GM12878 (cell line): Measurements from ENCODE around the gene TTC9C. TPM values are rescaled to one million over a fixed set of nuclear protein-coding genes. Genes with fewer than 3 reads are reported as not detected.

ENCODE experiments used
- EP300 ChIP-seq, 2 experiments: fragments of 150-350 bp in 1 of 2; IDR thresholded peaks; 2 replicates each; pipeline ENCODE4 v1.6.1; 2011 to 2012; ENCODE audit warnings: low read depth in 2 of 2, low read length in 2 of 2, borderline replicate concordance in 1 of 2, improper control_type of control experiment in 1 of 2, inconsistent platforms in 1 of 2; ENCODE audit not compliant: control insufficient read depth in 1 of 2
- FOXM1 ChIP-seq: IDR thresholded peaks from 2 replicates; pipeline ENCODE4 v1.6.1; 2012; ENCODE audit warnings: low read depth, mild to moderate bottlenecking, inconsistent platforms, low read length, moderate library complexity
- GATAD2B ChIP-seq: fragments of 450-650 bp; conservative IDR thresholded peaks from 2 replicates; pipeline ENCODE4 v1.6.1; 2017; ENCODE audit warnings: low read depth, mild to moderate bottlenecking, moderate library complexity
- NR2C1 ChIP-seq: fragments of 450-650 bp; IDR thresholded peaks from 2 replicates; pipeline ENCODE4 v1.6.1; 2017; ENCODE audit warnings: antibody characterized with exemption, mild to moderate bottlenecking, moderate library complexity
- POLR2AphosphoS5 ChIP-seq: IDR thresholded peaks from 2 replicates; pipeline ENCODE4 v1.6.1; 2011; ENCODE audit warnings: mild to moderate bottlenecking, low read length, inconsistent platforms
- RB1 ChIP-seq: fragments of 450-650 bp; formaldehyde crosslinking; IDR thresholded peaks from 2 replicates; pipeline ENCODE4 v1.6.1; 2017; ENCODE audit warnings: mild to moderate bottlenecking, borderline replicate concordance
- RBBP5 ChIP-seq: fragments of 200-600 bp; sonication (generic); conservative IDR thresholded peaks from 2 replicates; pipeline ENCODE4 v1.6.1; 2016
- ZNF384 ChIP-seq: IDR thresholded peaks from 2 replicates; pipeline ENCODE4 v1.6.1; 2012; ENCODE audit warnings: low read depth, mild to moderate bottlenecking, low read length, improper control_type of control experiment, borderline replicate concordance
- polyA plus RNA-seq, 11 experiments: library from polyadenylated mRNA; depleted of rRNA in 4 of 11; unstranded in 6 of 11; stranded (reverse) in 5 of 11; fragments of >200 nt; fragmentation: Nextera tagmentation in 4 of 11; fragmentation: Illumina TruSeq in 1 of 11; extraction: Ambion mirVana in 4 of 11; extraction: Trizol in 1 of 11; gene quantifications; 1 replicate in 1 of 11; 2 replicates in 10 of 11; pipeline versions ENCODE4 v1.2.1 to v1.2.3, GENCODE V29; 2011 to 2016; ENCODE audit warnings: inconsistent platforms in 2 of 11, missing spikeins in 2 of 11, low read depth in 1 of 11
- total RNA-seq, 4 experiments: library from RNA; depleted of rRNA in 3 of 4; stranded (reverse); fragments of >200 nt in 3 of 4; fragmentation: Illumina TruSeq in 1 of 4; extraction: Trizol in 1 of 4; gene quantifications; 2 replicates each; pipeline versions ENCODE4 v1.2.1 to v1.2.3, GENCODE V29; 2013 to 2021
- TF ChIP-seq, protein P1 (sequence below): fragments of 450-650 bp; IDR thresholded peaks from 2 replicates; pipeline ENCODE4 v1.6.1; 2016; ENCODE audit warnings: mild to moderate bottlenecking, moderate library complexity, borderline replicate concordance
- TF ChIP-seq, protein P2 (sequence below): fragments of 450-650 bp; IDR thresholded peaks from 2 replicates; pipeline ENCODE4 v1.6.1; 2017; ENCODE audit warnings: antibody characterized with exemption, mild to moderate bottlenecking, moderate library complexity
- TF ChIP-seq, protein P3 (sequence below): fragments of 450-650 bp; conservative IDR thresholded peaks from 2 replicates; pipeline ENCODE4 v1.6.1; 2017; ENCODE audit warnings: mild to moderate bottlenecking, moderate library complexity
- TF ChIP-seq, protein P4 (sequence below): fragments of 450-650 bp; IDR thresholded peaks from 2 replicates; pipeline ENCODE4 v1.6.1; 2017; ENCODE audit warnings: low read depth, mild to moderate bottlenecking, moderate library complexity
- TF ChIP-seq, protein P5 (sequence below): fragments of 450-650 bp; IDR thresholded peaks from 2 replicates; pipeline ENCODE4 v1.6.1; 2018; ENCODE audit warnings: borderline replicate concordance, mild to moderate bottlenecking; ENCODE audit not compliant: partially characterized antibody

The TTC9C gene
- total and polyA plus RNA-seq, 10 of the 15 experiments (the other 5 are each of a cell fraction or from before 2014, with no cell fraction given), result 42.0 to 72.3 (median 50.4) TPM

DNA sequence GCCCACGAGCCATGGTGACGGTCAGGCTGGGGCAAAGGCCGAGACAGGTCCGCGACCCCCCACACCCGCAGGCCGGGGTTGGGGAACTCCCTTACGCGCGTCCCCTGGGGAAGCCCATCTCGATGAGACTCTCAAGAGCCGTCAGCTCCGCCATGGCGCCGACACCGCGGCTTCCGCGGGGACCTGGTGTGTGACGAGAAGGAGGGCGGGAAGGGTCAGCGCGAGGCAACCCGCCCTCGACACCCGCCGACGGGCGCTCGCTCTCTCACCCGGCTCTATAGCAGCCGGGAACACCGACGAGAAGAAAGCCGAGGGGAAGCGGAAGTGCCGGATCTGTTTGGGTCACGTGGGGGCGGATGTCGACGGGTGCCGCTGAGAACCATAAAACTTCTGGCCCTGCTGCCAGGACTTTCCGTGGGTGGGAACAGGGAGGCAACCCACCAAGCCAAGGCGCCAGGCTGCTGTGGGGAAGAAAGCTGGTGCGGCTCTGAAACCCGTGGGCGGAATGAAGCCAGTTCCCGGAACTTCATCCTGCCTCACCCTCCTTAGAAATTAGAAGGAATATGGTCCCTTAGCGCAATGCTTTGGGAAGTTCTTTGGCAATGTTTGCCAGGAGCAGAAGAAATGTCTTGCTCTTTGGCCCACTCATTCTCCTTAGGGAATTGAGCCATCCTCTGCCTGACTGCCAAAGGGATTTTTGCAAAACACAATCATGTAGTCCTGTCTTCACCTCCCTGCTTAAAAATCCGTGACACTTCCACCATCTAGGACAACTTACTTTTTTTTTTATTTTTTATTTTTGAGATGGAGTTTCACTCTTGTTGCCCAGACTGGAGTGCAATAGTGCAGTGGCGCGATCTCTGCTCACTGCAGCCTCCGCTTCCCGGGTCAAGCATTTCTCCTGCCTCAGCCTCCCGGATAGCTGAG lies 49.3 kb upstream of the TTC9C start, which contains the start of gene UBXN1 (continued):
- TF ChIP-seq, protein P1, sequence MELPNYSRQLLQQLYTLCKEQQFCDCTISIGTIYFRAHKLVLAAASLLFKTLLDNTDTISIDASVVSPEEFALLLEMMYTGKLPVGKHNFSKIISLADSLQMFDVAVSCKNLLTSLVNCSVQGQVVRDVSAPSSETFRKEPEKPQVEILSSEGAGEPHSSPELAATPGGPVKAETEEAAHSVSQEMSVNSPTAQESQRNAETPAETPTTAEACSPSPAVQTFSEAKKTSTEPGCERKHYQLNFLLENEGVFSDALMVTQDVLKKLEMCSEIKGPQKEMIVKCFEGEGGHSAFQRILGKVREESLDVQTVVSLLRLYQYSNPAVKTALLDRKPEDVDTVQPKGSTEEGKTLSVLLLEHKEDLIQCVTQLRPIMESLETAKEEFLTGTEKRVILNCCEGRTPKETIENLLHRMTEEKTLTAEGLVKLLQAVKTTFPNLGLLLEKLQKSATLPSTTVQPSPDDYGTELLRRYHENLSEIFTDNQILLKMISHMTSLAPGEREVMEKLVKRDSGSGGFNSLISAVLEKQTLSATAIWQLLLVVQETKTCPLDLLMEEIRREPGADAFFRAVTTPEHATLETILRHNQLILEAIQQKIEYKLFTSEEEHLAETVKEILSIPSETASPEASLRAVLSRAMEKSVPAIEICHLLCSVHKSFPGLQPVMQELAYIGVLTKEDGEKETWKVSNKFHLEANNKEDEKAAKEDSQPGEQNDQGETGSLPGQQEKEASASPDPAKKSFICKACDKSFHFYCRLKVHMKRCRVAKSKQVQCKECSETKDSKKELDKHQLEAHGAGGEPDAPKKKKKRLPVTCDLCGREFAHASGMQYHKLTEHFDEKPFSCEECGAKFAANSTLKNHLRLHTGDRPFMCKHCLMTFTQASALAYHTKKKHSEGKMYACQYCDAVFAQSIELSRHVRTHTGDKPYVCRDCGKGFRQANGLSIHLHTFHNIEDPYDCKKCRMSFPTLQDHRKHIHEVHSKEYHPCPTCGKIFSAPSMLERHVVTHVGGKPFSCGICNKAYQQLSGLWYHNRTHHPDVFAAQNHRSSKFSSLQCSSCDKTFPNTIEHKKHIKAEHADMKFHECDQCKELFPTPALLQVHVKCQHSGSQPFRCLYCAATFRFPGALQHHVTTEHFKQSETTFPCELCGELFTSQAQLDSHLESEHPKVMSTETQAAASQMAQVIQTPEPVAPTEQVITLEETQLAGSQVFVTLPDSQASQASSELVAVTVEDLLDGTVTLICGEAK, result peak; percentile 92
- no peak for TF ChIP-seq ZNF384
- TF ChIP-seq, protein P2, sequence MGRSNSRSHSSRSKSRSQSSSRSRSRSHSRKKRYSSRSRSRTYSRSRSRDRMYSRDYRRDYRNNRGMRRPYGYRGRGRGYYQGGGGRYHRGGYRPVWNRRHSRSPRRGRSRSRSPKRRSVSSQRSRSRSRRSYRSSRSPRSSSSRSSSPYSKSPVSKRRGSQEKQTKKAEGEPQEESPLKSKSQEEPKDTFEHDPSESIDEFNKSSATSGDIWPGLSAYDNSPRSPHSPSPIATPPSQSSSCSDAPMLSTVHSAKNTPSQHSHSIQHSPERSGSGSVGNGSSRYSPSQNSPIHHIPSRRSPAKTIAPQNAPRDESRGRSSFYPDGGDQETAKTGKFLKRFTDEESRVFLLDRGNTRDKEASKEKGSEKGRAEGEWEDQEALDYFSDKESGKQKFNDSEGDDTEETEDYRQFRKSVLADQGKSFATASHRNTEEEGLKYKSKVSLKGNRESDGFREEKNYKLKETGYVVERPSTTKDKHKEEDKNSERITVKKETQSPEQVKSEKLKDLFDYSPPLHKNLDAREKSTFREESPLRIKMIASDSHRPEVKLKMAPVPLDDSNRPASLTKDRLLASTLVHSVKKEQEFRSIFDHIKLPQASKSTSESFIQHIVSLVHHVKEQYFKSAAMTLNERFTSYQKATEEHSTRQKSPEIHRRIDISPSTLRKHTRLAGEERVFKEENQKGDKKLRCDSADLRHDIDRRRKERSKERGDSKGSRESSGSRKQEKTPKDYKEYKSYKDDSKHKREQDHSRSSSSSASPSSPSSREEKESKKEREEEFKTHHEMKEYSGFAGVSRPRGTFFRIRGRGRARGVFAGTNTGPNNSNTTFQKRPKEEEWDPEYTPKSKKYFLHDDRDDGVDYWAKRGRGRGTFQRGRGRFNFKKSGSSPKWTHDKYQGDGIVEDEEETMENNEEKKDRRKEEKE, result no peak
- 0 out of 2 replicates have a peak, but pooled peaks have one; percentile 69 for TF ChIP-seq RBBP5
- TF ChIP-seq, protein P3, sequence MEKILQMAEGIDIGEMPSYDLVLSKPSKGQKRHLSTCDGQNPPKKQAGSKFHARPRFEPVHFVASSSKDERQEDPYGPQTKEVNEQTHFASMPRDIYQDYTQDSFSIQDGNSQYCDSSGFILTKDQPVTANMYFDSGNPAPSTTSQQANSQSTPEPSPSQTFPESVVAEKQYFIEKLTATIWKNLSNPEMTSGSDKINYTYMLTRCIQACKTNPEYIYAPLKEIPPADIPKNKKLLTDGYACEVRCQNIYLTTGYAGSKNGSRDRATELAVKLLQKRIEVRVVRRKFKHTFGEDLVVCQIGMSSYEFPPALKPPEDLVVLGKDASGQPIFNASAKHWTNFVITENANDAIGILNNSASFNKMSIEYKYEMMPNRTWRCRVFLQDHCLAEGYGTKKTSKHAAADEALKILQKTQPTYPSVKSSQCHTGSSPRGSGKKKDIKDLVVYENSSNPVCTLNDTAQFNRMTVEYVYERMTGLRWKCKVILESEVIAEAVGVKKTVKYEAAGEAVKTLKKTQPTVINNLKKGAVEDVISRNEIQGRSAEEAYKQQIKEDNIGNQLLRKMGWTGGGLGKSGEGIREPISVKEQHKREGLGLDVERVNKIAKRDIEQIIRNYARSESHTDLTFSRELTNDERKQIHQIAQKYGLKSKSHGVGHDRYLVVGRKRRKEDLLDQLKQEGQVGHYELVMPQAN, result peak; percentile 89; the same call in 1 of the 2 replicates
- TF ChIP-seq, protein P4, sequence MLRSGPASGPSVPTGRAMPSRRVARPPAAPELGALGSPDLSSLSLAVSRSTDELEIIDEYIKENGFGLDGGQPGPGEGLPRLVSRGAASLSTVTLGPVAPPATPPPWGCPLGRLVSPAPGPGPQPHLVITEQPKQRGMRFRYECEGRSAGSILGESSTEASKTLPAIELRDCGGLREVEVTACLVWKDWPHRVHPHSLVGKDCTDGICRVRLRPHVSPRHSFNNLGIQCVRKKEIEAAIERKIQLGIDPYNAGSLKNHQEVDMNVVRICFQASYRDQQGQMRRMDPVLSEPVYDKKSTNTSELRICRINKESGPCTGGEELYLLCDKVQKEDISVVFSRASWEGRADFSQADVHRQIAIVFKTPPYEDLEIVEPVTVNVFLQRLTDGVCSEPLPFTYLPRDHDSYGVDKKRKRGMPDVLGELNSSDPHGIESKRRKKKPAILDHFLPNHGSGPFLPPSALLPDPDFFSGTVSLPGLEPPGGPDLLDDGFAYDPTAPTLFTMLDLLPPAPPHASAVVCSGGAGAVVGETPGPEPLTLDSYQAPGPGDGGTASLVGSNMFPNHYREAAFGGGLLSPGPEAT, result peak; percentile 96
- TF ChIP-seq GATAD2B, result peak; percentile 64; the same call in 1 of the 2 replicates
- peak; percentile 92 for TF ChIP-seq POLR2AphosphoS5
- TF ChIP-seq, protein P5, sequence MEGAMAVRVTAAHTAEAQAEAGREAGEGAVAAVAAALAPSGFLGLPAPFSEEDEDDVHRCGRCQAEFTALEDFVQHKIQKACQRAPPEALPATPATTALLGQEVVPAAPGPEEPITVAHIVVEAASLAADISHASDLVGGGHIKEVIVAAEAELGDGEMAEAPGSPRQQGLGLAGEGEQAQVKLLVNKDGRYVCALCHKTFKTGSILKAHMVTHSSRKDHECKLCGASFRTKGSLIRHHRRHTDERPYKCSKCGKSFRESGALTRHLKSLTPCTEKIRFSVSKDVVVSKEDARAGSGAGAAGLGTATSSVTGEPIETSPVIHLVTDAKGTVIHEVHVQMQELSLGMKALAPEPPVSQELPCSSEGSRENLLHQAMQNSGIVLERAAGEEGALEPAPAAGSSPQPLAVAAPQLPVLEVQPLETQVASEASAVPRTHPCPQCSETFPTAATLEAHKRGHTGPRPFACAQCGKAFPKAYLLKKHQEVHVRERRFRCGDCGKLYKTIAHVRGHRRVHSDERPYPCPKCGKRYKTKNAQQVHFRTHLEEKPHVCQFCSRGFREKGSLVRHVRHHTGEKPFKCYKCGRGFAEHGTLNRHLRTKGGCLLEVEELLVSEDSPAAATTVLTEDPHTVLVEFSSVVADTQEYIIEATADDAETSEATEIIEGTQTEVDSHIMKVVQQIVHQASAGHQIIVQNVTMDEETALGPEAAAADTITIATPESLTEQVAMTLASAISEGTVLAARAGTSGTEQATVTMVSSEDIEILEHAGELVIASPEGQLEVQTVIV, result peak; percentile 83
- peak; percentile 64 for TF ChIP-seq NR2C1
- peak; percentile 70; the same call in 1 of the 2 replicates for TF ChIP-seq RB1
- peak in 1 of 2 experiments; percentile 42; a peak in 1 of 4 replicates for TF ChIP-seq EP300 (IDR thresholded peaks at IDR 0.05; ENCODE audit: borderline replicate concordance in 1 of 2, control insufficient read depth in 1 of 2, low read depth in 2 of 2, low read length in 2 of 2)
- TF ChIP-seq FOXM1, result no peak
